Measurements from ENCODE around the gene TMEM132E.

The TMEM132E gene

DNA sequence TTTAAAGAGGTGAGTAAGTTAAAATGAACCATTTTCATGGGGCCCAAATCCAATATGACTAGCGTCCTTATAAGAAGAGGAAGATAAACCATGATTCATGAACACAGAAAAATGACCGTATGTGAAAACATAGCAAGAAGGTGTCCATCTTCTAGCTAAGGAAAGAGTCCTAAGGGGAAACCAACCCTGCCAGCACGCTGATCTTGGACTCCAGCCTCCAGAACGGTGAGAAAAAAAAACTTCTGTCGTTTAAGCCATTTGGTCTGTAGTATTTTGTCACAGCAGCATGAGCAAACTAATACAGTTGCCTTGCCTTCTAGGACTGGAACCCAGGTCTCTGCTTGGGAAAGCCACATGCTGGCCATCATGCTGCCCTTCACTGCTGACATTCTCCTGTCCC is 4.2 kb upstream of the TMEM132E start:
- H3K4me3 ChIP-seq (ENCODE audit: low read depth, low read length) = no peak overlapping the region
- TF ChIP-seq, protein P1, sequence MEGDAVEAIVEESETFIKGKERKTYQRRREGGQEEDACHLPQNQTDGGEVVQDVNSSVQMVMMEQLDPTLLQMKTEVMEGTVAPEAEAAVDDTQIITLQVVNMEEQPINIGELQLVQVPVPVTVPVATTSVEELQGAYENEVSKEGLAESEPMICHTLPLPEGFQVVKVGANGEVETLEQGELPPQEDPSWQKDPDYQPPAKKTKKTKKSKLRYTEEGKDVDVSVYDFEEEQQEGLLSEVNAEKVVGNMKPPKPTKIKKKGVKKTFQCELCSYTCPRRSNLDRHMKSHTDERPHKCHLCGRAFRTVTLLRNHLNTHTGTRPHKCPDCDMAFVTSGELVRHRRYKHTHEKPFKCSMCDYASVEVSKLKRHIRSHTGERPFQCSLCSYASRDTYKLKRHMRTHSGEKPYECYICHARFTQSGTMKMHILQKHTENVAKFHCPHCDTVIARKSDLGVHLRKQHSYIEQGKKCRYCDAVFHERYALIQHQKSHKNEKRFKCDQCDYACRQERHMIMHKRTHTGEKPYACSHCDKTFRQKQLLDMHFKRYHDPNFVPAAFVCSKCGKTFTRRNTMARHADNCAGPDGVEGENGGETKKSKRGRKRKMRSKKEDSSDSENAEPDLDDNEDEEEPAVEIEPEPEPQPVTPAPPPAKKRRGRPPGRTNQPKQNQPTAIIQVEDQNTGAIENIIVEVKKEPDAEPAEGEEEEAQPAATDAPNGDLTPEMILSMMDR (IDR thresholded peaks at IDR 0.05; ENCODE audit: low read depth, low read length, missing control alignments) = no peak
- in situ Hi-C loops (cut with HindIII; ENCODE audit: low sequenced_read_pairs) = no loop called here
- DNase-seq (ENCODE audit: low read depth) = no peak

DNA sequence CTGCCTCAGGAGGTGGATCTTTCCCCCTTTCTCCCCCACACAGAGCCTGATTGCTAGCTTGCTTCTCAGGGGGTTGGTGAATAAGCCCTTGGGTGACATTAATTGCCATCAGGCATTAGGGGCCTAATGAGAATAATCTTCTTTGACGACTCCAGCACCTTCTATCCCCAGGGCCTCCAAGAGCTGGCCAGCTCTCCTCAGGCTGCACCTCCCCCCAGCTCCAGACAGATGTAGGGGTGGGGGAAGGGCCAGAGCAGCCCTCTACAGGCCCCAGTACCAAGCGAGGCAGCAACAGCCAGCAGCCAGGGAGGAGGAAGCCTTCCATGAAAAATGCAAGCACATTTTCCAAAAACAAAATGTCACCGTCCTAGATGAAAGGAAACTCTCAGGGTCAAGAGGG is 1.4 kb upstream of the TMEM132E start:
- no peak overlapping the region for H3K4me3 ChIP-seq (ENCODE audit: low read depth, low read length)
- DNase-seq (ENCODE audit: low read depth) = no peak
- TF ChIP-seq, protein P1 (IDR thresholded peaks at IDR 0.05; ENCODE audit: low read depth, low read length, missing control alignments) = no peak
- in situ Hi-C loops (cut with HindIII; ENCODE audit: low sequenced_read_pairs) = no loop called here

DNA sequence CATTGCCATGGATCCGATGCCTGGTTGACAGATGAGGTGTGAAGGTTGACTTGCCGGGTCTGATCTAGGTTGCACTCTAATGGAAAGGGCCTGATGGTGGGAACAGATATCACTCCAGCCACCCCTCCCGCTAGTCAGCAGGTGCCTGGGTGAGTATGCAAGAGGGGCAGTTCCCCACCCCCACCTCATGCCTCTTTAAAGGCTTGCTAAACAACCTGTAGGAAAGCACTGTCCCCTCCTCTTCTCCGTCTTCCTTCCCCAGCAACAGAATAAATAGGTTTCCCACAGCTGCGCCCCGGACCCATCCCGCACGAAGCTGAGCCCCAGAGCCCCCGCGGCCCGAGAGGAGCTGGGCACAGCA is 746 bp upstream of the TMEM132E start:
- TF ChIP-seq, protein P1 (IDR thresholded peaks at IDR 0.05; ENCODE audit: low read depth, low read length, missing control alignments) = no peak
- no peak overlapping the region for H3K4me3 ChIP-seq (ENCODE audit: low read depth, low read length)
- no peak for DNase-seq (ENCODE audit: low read depth)
- in situ Hi-C loops (cut with HindIII; ENCODE audit: low sequenced_read_pairs) = no loop called here

DNA sequence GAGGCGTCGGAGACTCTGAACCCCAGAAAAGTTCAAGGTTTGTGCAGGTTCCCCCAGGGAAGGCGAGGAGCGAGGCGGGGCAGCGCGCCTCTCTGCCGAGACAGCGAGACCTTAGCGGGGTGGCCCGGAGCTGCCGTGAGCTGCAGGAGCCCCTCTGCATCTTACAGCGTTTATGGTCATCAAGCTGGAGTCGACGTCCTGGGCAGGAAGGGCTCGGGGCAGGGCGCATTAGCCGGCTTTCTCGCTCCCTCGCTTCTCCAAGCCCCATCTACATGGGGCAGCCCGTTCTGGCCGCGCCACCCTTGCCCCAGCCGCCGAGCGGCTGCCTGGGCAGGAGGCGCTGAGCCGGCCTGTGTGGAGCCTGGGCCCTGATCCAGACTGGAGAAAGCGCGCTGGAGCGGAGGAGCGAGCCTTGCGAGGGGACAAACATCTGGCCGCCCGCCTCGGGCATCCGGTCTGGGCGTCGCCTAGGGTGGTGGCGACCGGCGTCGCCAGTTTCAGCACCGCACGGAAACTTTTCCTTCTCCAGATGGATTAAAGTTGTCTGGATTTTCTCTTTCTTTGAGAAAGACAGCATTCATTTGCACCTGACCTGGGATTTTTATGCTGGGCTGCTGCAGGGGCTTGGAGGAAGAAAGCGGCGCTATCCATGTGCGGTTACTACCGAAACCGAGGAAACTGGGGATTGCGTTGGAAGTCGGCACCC is 750 bp downstream of the TMEM132E start:
- H3K4me3 ChIP-seq (ENCODE audit: low read depth, low read length) = no peak overlapping the region
- no peak for DNase-seq (ENCODE audit: low read depth)
- TF ChIP-seq, protein P1 (IDR thresholded peaks at IDR 0.05; ENCODE audit: low read depth, low read length, missing control alignments) = no peak
- in situ Hi-C loops (cut with HindIII; ENCODE audit: low sequenced_read_pairs) = no loop called here

DNA sequence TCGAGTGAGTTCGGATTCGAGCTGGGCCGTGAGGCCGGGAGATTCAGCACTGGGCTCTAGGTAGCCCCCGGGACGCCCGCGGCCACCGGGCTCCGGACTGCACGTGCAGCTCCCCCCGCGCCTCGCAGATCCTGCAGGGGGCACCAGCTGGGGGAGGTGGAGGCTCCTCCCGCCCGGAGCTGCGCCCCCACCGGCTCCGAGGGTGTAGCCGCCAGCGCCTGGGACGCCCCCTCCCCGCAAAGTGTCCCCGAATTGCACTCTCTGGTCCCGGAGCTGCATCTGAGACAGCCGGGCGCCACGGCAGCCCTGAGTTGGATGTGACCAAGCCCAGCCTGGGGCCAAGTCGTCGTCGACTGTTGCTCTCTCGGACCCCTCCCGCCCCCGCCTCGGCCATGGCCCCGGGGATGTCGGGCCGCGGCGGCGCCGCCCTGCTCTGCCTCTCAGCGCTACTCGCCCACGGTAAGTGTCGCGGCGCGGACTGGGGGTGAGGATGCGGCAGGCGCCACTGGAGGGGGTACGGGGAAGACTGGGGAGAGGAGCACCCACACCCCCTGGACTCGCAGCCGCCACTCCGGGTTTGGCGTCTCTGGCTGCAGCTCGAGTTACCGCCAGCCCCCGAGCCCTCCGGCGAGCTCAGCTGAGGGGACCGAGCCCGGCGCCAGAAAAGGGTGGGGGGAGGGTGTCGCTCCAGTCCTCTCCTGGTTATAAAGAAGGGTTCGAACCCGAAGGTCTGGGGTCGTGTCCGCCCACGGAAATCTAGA is 1.5 kb downstream of the TMEM132E start:
- in situ Hi-C loops (cut with HindIII; ENCODE audit: low sequenced_read_pairs) = no loop called here
- H3K4me3 ChIP-seq (ENCODE audit: low read depth, low read length) = no peak overlapping the region

DNA sequence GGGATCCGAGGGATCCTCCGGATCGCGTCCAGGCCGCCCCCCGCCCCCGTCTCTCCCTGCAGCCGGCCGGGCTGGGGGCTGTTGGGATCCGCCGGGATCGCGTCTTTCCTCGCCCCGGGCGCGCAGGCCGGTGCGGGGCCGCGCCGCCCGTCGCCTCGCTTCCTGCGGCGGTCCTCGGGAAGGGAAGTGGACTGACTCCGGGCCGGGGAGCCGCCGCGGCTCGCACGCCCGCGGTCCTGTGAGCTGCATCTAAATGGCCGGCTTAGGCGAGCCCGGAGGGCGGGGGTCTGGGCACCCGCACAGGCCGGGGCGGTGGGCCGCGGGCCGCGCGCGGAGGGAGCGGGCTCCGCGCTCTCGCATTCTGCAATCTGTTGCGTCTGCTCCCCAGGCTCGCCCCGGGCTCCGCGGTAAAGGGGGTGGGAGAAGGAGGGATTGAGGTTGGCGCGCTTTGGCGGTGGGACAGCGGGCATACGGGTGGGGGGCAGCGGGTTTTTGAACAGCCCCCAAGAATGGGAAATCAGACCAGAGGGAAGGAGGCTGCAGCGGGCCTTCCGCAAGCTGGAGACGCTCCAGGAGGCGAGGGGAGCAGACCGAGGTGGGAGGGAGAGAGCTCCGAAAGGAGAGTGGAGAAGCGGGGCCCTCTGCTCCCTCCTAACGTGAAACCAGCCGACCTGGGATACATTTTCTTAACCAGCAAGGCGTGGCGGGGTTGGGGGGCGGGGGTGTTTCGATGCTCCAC is 2.2 kb downstream of the TMEM132E start:
- TF ChIP-seq, protein P1 (IDR thresholded peaks at IDR 0.05; ENCODE audit: low read depth, low read length, missing control alignments) = no peak
- DNase-seq (ENCODE audit: low read depth) = no peak
- no peak overlapping the region for H3K4me3 ChIP-seq (ENCODE audit: low read depth, low read length)
- in situ Hi-C loops (cut with HindIII; ENCODE audit: low sequenced_read_pairs) = no loop called here

More for the DNA sequence above, 1.5 kb downstream of the TMEM132E start:
- TF ChIP-seq, protein P1 (IDR thresholded peaks at IDR 0.05; ENCODE audit: low read depth, low read length, missing control alignments) = no peak
- DNase-seq (ENCODE audit: low read depth) = no peak
